Measurements from ENCODE around the gene EBF4.

EBF4 gene

GRCh38 chr20:2701671-2702081 is 9.1 kb downstream of the EBF4 start:
- ChIA-PET POLR2A (no interaction called here), CTCF (no interaction called here)
- DNase-seq (ENCODE audit: extremely low spot score), result no peak
- TF ChIP-seq FOXK2 (IDR thresholded peaks at IDR 0.05) (no peak), ARNT (IDR thresholded peaks at IDR 0.05) (no peak), FOXM1 (IDR thresholded peaks at IDR 0.05; ENCODE audit: borderline replicate concordance) (no peak), TARDBP (IDR thresholded peaks at IDR 0.05) (no peak), CTBP1 (IDR thresholded peaks at IDR 0.05; ENCODE audit: borderline replicate concordance) (no peak), SP1 (IDR thresholded peaks at IDR 0.05) (no peak), L3MBTL2 (conservative IDR thresholded peaks at IDR 0.05) (no peak), LEF1 (IDR thresholded peaks at IDR 0.05; ENCODE audit: borderline replicate concordance) (no peak), PKNOX1 (IDR thresholded peaks at IDR 0.05) (no peak), NFRKB (IDR thresholded peaks at IDR 0.05) (no peak), ZNF384 (IDR thresholded peaks at IDR 0.05) (no peak), BHLHE40 (IDR thresholded peaks at IDR 0.05; ENCODE audit: borderline replicate concordance) (no peak), SUZ12 (IDR thresholded peaks at IDR 0.05) (no peak)

GRCh38 chr20:2703716-2704475 is 11.3 kb downstream of the EBF4 start:
- no peak for DNase-seq (ENCODE audit: extremely low spot score)
- TF ChIP-seq NFRKB (IDR thresholded peaks at IDR 0.05), result no peak
- TF ChIP-seq FOXK2 (IDR thresholded peaks at IDR 0.05), result no peak
- no peak for TF ChIP-seq LEF1 (IDR thresholded peaks at IDR 0.05; ENCODE audit: borderline replicate concordance)
- no peak for TF ChIP-seq L3MBTL2 (conservative IDR thresholded peaks at IDR 0.05)
- no peak for TF ChIP-seq FOXM1 (IDR thresholded peaks at IDR 0.05; ENCODE audit: borderline replicate concordance)
- no peak for TF ChIP-seq BHLHE40 (IDR thresholded peaks at IDR 0.05; ENCODE audit: borderline replicate concordance)
- no peak for TF ChIP-seq SP1 (IDR thresholded peaks at IDR 0.05)
- no peak for TF ChIP-seq TARDBP (IDR thresholded peaks at IDR 0.05)
- no peak for TF ChIP-seq ZNF384 (IDR thresholded peaks at IDR 0.05)
- TF ChIP-seq ARNT (IDR thresholded peaks at IDR 0.05), result no peak
- ChIA-PET POLR2A (no interaction called here), CTCF (no interaction called here)

- TF ChIP-seq TARDBP (IDR thresholded peaks at IDR 0.05) (no peak), PKNOX1 (IDR thresholded peaks at IDR 0.05) (no peak), NFRKB (IDR thresholded peaks at IDR 0.05) (no peak), ELF4 (IDR thresholded peaks at IDR 0.05) (no peak), FOXK2 (IDR thresholded peaks at IDR 0.05) (no peak), HDGF (IDR thresholded peaks at IDR 0.05; ENCODE audit: borderline replicate concordance) (no peak), BHLHE40 (IDR thresholded peaks at IDR 0.05; ENCODE audit: borderline replicate concordance) (no peak), ARNT (IDR thresholded peaks at IDR 0.05) (no peak)
- POLR2A ChIA-PET, result no interaction called here
- DNase-seq (ENCODE audit: extremely low spot score), result no peak
- CTCF ChIA-PET, result no interaction called here
Measured at GRCh38 chr20:2705931-2706645, 13.5 kb downstream of the EBF4 start.

- CTCF ChIA-PET, result no interaction called here
- TF ChIP-seq FOXK2 (IDR thresholded peaks at IDR 0.05) (no peak), SP1 (IDR thresholded peaks at IDR 0.05) (no peak), ELF4 (IDR thresholded peaks at IDR 0.05) (no peak), NFRKB (IDR thresholded peaks at IDR 0.05) (no peak), LEF1 (IDR thresholded peaks at IDR 0.05; ENCODE audit: borderline replicate concordance) (no peak), SUZ12 (IDR thresholded peaks at IDR 0.05) (no peak), FOXM1 (IDR thresholded peaks at IDR 0.05; ENCODE audit: borderline replicate concordance) (no peak), CTBP1 (IDR thresholded peaks at IDR 0.05; ENCODE audit: borderline replicate concordance) (no peak), ARNT (IDR thresholded peaks at IDR 0.05) (no peak), L3MBTL2 (conservative IDR thresholded peaks at IDR 0.05) (no peak), FOXA1 (IDR thresholded peaks at IDR 0.05) (no peak), BHLHE40 (IDR thresholded peaks at IDR 0.05; ENCODE audit: borderline replicate concordance) (no peak), ZNF384 (IDR thresholded peaks at IDR 0.05) (no peak), PKNOX1 (IDR thresholded peaks at IDR 0.05) (no peak), TARDBP (IDR thresholded peaks at IDR 0.05) (no peak)
- POLR2A ChIA-PET, result no interaction called here
- DNase-seq (ENCODE audit: extremely low spot score), result no peak
Measured at GRCh38 chr20:2706688-2707352, 14.2 kb downstream of the EBF4 start.

- no peak for DNase-seq (ENCODE audit: extremely low spot score)
- ChIA-PET POLR2A (interaction anchor here (0.6 kb wide), 1 partner anchor 56 kb away, joined by 3 read pairs; no protein-coding TSS in a partner anchor), CTCF (no interaction called here)
- TF ChIP-seq SP1 (IDR thresholded peaks at IDR 0.05), result no peak
- TF ChIP-seq HDGF (IDR thresholded peaks at IDR 0.05; ENCODE audit: borderline replicate concordance), result no peak
- no peak for TF ChIP-seq L3MBTL2 (conservative IDR thresholded peaks at IDR 0.05)
- no peak for TF ChIP-seq TARDBP (IDR thresholded peaks at IDR 0.05)
- no peak for TF ChIP-seq ARNT (IDR thresholded peaks at IDR 0.05)
- TF ChIP-seq SUZ12 (IDR thresholded peaks at IDR 0.05), result no peak
- TF ChIP-seq CTBP1 (IDR thresholded peaks at IDR 0.05; ENCODE audit: borderline replicate concordance), result no peak
- no peak for TF ChIP-seq PKNOX1 (IDR thresholded peaks at IDR 0.05)
- TF ChIP-seq ELF4 (IDR thresholded peaks at IDR 0.05), result no peak
- no peak for TF ChIP-seq FOXA1 (IDR thresholded peaks at IDR 0.05)
- no peak for TF ChIP-seq BHLHE40 (IDR thresholded peaks at IDR 0.05; ENCODE audit: borderline replicate concordance)
- no peak for TF ChIP-seq NFRKB (IDR thresholded peaks at IDR 0.05)
- TF ChIP-seq FOXK2 (IDR thresholded peaks at IDR 0.05), result no peak
- TF ChIP-seq ZNF384 (IDR thresholded peaks at IDR 0.05), result no peak
- no peak for TF ChIP-seq LEF1 (IDR thresholded peaks at IDR 0.05; ENCODE audit: borderline replicate concordance)
- TF ChIP-seq FOXM1 (IDR thresholded peaks at IDR 0.05; ENCODE audit: borderline replicate concordance), result no peak
Measured at GRCh38 chr20:2707353-2708072, 14.9 kb downstream of the EBF4 start.

Measured in HEK293T (cell line).